Dedifferentiated amniotic fluid mesenchymal stem cell (primary cell): Measurements from ENCODE around the gene EP400.
"Not testable (repeated sequence)": the region's sequence is repeated elsewhere in the genome, so short reads cannot be mapped to it uniquely, and the experiment has no call there.

Source experiments
- DNase-seq: peaks from one replicate; pipeline ENCODE4 v3.0.0-alpha.2; 2016; ENCODE audit errors: extremely low spot score

The EP400 gene

DNA sequence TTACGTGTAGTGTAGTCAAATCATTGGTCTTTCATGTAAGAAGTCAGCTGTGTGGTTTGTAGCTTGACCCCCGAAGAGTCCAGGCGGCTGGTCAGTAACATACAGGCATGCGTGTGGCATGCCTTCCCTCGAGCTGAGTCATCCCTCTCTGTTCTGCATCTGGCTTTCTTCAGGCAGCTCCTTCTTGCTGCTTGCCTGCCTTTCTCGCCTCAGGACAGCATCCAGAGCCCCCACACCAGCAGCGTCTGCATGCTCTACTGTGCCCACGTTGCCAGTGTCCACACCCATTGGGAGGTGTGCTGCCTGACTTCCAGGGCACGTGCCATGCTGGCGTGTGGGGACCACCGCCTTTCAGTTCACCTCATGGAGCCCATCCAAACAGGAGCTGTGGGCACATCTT lies 96.8 kb downstream of the EP400 start:
- peak; percentile 91 for DNase-seq

DNA sequence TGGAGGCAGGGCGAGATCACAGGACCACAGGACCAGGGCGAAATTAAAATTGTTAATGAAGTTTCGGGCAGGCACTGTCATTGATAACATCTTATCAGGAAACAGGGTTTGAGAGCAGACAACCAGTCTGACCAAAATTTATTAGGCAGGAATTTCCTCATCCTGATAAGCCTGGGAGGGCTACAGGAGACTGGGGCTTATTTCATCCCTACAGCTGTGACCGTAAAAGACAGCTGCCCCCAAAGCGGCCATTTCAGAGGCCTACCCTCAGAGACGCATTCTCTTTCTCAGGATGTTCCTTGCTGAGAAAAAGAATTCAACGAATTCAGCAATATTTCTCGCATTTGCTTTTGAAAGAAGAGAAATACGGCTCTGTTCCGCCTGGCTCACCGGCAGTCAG lies 97.9 kb downstream of the EP400 start:
- not testable (repeated sequence) for DNase-seq

DNA sequence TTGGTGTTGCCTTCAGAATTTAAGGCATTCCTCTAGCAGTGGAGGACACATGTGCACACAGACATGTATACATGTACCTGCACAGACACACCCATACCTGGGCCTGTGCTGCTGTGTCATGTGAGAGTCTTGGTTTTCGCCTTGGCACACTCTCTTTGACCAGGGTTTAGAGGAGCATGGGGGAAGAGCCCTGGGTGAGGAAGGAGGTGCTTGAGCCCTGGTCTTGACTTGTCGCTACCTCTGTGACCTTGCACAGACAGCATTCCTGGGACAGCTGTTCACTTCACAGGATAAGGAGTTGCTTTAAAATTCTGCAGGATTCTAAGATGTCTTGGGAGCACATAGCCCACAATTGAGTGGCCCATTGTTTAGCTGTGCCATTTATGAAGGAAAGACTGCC lies 99.7 kb downstream of the EP400 start:
- no peak for DNase-seq

DNA sequence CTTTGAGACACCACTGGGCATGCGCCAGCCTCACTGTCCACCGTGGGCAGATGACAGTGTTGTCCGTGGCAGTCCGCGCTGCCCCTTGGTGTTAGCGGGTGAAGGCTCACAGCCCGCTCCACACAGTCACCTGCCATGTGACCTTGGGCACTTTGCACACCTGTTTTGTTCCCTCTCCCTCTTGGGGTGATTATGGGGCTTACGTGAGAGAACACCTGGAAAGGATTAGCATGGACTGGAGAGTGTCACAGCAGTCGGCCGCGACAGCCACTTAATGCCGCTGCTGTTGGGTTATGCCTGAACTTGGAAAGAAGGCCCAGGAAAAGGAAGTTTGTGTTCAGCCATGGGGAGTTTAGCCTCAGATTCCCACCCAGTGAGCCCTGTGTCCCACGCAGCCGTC lies 100.1 kb downstream of the EP400 start:
- no peak for DNase-seq

DNA sequence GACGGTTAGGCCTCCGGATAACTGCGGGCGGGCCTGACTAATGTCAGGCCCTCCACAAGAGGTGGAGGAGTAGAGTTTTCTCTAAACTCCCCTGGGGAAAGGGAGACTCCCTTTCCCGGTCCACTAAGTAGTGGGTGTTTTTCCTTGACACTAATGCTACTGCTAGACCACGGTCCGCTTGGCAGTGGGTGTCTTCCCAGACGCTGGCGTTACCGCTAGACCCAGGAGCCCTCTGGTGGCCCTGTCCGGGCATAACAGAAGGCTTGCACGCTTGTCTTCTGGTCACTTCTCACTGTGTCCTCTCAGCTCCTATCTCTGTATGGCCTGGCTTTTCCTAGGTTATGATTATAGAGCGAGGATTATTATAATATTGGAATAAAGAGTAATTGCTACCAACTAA lies 102.0 kb downstream of the EP400 start:
- not testable (repeated sequence) for DNase-seq

DNA sequence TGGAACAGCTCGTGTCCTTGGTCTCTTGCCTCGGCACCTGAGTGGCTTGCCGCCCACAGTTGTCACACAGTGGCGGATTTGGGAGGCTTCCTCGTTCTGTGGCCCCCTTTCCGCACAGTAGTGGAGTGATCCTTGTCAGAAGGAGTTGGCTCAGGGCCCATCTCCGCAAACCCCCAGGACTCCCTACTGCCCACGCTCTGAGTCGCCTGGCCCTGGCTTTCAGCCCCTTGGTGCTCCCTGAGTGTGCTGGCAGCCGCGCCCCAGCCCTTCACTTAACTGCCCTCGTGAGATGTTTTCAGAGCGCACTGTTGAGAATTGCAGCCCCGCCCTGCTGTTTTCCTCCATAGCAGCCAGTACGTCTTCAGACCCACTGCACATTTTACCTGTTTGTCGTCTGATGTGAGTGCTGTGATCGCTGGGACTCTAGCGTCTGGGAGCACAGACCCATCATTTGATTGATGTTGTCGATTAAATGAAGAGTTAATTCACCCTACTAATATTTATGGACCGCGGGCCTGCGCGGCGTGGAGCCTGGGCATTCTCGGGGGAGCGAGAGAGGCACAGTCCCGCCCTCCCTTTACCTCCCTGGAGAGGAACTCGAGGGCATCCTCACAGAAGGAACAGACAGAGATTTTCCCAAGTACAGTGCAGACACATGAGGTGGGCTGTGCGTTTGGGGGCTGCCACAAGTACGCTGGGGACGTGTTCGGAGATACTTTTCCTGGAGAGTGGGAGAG lies 102.6 kb downstream of the EP400 start:
- DNase-seq, result no peak

DNA sequence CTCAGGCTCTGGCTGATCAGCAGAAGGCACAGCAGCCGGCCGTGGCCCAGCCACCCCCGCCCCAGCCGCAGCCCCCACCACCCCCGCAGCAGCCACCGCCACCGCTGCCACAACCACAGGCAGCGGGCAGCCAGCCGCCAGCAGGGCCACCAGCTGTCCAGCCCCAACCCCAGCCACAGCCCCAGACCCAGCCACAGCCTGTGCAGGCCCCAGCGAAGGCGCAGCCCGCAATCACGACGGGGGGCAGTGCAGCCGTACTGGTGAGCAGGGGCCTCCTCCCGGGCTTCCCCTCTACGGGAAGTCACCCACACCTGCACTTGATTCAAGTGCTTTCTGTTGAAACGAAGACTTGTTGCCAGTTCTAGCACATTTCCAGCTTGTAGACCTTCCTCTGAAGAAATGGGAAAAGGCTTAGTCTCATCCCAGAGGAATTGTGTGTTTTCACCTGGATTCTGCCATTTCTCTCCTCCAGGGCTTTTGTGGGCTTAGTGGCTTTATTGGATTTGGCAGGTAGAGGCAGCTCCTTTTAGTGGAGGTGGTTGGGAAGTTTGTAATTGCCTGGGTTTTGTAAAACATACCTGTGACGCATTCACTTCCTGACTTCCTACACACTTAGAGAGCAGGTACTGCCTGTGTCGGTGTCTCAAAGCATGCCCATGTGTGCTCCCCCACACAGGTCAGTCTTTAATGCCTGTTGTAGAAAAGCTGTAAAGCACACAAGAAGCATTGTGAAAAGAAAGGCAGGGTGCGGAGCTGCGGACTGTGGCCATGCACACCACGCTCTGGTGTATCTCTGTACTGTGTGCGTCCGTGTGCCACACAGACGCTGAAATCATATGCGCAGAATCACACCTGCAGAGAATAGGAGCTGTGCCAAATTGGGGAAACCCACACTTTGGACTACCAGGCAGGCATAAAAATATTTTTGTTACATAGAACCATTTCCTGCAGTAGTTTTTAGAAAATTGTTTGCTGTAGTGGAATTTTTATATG lies 103.9 kb downstream of the EP400 start:
- DNase-seq, result no peak

DNA sequence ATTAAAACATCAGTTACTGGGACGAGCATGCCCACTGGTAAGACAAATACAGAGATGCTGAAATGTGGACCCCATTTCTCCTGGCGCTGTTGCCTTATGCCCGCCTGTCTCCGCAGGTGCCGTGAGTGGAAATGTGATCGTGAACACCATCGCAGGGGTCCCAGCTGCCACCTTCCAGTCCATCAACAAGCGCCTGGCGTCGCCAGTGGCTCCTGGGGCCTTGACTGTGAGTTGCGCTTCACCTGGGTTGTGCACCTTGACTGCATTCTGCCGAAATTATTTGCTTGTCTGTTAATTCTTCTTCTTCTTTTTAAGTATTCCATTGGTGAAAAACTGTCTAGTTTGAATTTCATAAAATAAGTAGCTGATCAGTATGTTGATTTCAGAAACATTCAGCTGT lies 105.2 kb downstream of the EP400 start:
- DNase-seq, result no peak

DNA sequence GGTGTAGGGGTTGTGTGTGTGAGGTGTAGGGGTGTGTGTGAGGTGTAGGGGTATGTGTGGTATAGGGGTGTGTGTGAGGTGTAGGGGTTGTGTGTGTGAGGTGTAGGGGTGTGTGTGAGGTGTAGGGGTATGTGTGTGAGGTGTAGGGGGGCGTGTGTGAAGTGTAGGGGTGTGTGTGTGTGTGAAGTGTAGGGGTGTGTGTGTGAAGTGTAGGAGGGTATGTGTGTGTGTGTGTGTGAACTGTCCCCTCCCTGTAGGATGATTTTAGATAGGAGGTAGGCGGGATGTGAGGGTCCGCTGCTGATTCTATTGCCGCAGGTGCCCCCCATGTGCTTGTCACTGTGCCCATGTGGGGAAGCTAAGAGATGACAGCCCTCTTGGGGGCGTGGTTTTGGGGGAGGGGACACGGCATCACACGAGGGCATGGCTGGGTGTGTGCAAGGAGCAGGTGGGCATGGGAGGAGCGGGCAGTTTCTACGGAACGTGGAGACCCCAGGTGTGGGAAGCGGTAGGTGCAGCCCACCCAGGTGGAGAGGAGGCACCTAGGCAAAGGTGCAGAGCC lies 105.9 kb downstream of the EP400 start:
- DNase-seq, result no peak

DNA sequence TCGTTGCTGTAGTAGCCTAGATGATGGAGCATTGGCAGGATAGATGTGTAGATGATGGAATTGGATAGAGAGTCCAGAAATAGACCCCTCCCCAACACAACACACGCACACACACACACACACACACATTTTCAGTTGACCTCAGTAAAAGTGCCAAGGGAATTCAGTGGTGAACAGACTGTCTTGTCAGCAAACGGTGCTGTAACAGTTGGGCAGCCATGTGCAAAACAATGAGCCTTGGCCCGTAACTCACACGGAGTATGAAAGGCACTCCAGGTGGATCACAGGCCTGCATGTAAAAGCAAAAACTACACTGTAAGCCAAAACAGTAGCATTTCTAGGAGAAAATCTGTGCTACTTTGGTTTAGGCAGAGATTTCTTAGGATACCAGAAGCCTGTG lies 106.6 kb downstream of the EP400 start:
- DNase-seq, result no peak

DNA sequence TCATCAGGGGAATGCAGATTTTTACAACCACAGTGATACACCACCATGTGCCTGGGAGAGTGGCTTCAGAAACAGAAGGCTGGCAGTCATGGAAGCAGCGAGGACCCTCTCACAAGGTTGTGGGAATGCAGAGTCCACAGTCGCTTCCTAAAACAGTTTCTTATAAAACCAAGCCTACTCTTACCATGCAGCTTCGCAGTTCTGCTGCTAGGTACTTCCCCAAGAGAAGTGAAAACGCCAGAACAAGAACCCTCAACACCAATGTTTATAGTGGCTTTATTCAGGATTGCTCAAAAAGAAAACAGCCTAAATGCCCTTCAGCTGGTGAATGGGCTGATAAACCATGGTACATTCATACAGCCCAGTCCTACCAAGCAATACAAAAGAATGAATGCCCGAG lies 107.2 kb downstream of the EP400 start:
- DNase-seq, result no peak

DNA sequence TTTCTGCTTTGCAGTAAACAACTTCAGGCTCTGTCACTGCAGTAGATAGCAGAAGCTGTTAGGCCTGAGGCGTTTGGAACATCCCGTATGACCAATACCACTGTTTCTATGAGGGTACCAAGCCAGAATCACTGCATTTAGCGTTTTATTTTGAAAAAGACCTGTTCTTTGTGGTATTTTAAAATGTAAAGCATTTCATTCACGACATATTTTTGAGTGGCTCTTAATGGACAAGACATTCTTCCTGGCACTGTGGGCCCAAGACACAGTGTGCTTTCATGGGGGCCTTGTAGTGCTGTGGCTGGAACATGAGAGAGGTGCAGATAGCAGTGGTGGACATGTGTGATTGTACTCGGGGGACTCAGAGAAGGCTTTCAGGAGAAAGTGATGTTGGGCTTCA lies 107.9 kb downstream of the EP400 start:
- DNase-seq, result no peak

DNA sequence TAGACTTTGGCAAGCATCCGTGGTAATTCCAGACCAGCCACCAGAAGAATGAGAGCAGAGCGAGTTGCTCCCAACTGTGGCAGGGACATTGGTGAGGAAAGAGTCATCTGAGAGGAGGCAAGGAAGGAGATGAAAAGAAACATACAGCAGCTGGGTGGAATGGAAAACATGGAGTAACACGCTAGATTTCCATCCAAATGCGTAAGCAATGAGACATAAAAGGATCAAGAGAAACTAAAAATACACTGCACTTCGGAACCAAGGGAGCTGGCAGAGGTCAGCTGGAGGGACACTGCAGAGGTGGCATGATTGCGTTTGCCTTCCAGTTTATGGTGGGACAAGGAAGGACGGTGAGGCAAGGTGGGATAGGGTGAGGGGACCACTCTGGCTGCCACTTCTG lies 111.5 kb downstream of the EP400 start:
- no peak for DNase-seq

DNA sequence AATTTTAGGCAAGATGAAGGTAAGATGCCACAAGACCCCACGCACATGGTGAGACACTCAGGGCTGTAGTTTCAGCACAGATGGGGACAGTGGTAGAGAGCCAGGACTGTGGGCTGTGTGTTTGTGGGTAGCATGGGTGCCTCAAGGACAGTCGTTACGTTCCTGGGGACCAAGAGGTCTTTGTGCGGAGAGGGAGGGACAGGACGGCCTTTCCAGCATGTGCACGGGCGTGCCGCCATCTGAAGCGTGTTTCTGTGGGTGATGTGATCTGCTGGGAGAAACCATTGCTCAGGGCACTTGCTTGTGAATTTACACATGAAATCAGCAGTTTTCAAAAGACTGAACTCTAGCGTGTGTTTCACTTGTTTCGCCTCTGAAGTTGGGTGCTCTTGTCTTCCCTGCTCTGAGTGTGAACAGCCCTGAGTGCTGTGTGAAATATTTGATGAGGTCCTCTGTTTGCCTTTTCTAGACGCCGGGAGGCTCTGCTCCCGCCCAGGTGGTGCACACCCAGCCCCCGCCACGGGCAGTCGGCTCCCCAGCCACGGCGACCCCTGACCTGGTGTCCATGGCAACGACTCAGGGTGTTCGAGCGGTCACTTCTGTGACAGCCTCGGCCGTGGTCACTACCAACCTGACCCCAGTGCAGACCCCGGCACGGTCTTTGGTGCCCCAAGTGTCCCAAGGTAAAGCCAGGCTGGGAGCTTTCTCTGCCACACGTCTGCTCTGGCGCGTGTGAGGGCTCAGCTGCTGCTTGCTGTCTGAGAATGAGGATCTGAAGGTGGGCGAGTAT lies 112.1 kb downstream of the EP400 start:
- no peak for DNase-seq

DNA sequence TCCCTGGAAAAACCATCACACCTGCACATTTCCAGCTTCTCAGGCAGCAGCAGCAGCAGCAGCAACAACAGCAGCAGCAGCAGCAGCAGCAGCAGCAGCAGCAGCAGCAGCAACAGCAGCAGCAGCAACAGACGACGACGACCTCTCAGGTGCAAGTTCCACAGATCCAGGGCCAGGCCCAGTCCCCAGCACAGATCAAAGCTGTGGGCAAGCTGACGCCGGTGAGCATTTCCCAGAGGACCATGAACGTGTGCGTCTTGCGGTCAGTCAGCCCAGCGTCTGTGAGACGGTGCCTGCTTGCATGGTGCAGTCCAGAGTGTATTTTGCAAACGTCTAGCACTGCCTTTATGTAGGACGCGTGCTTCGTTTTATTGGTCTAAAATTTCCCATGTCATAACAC lies 112.7 kb downstream of the EP400 start:
- DNase-seq, result no peak

DNA sequence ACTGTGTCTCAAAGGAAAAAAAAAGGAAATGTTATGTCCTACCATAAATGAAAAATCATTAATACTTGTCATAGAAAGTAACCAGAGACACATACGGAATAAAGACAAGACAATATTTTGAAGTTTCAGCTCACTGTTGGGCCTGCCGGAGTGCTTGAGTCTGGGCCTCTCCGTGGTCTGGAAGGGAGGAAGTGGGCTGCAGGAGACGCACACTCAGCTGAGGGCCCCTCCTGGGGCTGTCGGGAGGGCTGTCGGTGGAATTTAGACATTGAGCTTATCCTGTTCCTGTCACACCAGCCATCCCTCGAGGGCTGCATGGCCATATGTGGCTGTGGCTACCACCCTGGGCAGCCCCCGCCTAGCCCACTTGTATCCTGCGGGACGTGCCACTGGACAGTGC lies 113.7 kb downstream of the EP400 start:
- no peak for DNase-seq

DNA sequence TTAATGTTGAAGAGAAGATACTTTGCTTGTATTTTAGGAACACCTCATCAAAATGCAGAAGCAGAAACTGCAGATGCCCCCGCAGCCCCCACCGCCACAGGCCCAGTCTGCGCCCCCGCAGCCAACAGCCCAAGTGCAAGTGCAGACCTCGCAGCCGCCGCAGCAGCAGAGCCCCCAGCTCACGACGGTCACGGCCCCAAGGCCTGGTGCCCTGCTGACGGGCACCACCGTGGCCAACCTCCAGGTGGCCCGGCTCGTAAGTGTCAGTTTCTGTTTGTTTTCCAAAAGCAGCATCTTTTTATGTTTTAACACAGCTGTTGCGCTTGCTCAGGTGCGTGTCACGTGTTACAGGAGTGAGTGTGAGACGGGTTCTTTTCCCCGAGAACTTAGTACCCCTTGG lies 114.9 kb downstream of the EP400 start:
- DNase-seq, result no peak

DNA sequence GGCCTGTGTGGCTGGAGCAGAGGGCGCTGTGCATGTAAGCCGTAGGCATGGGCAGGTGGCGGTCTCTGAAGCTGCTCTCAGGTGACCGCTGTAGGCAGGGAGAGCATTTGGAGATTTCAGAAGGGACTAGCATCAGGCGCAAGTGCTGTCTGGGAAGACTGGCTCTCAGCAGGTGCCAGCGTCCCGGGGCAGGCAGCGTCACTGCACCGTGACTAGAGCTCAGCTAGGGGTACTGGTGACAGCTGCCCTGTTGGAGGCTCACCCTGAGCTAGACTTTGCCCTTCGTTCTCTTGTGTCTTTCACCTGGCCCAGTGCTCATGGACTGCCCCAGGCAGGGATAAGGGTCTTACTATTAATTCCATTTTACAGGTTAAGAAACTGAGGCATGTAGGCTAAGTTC lies 115.5 kb downstream of the EP400 start:
- DNase-seq, result no peak

DNA sequence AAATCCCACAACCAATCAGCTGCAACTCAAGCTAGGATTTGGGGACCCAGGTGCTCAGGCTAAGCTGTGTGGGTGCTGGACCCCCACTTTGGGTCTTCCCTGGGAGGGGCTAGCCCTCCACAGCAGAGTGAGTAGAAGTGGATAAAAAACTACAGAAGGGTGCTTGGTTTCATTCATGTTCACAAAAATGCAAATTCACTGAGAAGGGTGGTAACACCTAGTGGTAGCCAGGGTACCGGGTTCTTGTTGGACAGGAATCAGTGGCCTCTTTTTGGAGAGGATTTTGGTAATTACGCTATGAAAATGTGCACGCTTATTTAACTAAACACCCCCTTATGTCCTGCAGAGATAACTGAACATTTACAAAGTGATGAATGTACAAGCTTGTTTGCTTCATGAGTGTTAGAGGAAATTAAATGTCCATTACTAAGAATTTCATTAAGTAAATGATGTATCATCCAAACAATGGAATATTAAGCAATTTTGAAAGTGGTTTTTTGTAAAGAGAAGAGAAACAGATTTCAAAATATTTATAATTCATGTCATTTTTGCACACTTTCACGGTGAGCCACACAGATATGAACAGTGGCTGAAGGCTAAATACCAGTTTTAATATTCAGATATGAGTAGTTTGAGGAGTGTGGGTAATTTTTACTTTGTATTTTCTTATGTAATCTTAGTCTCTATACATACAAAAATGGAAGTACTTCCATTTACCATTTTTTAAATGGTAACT lies 116.0 kb downstream of the EP400 start:
- DNase-seq, result no peak

DNA sequence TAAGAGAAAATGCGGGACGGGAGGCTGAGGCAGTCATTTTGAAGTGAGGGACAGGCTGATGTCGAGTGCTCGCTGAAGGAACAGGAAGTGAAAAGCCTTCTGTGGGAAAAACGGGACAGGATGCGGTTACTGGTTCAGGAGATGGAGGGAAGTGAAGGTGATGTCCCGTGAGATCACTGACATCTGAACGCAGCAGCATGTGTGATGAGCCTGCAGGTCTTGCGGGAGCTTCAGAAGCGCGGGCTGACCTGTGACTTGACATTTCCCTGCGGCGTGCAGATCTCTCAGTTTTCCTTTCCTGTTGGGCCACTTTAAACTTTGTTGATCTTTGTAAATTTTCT lies 116.6 kb downstream of the EP400 start:
- DNase-seq, result no peak

DNA sequence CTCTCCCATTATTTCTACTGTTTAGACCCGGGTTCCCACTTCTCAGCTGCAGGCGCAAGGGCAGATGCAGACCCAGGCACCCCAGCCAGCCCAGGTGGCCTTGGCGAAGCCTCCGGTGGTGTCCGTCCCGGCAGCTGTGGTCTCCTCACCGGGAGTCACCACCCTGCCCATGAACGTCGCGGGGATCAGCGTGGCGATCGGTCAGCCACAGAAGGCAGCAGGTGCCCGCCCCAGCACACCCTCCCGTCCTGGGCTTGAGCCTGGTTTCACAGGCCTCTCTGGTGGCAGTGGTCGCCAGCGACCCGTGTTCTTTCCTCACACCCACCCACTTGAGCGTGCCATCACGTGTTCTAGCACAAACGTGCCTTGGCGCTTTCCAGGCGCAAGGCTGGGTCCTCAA lies 117.0 kb downstream of the EP400 start:
- no peak for DNase-seq
